Heart right ventricle (tissue), 16 donors: ENCODE data around the gene PIK3R2. TPM values are rescaled to one million over a fixed set of nuclear protein-coding genes. Genes with fewer than 3 reads are reported as not detected.

Experiments
- ATAC-seq, 8 donors: fragments of 200-7000 bp; cut with Tn5 transposase; one replicate each; pipeline ENCODE4 v1.9.1; 2020; ENCODE audit warnings: mild to moderate bottlenecking in 8 of 8, moderate library complexity in 8 of 8, moderate number of reproducible peaks in 1 of 8
- DNase-seq, 2 donors: peaks; one replicate each; pipeline ENCODE4 v3.0.0-alpha.2; 2020
- H3K27ac ChIP-seq, 10 donors: fragments of 200-600 bp; sonication (generic) in 2 of 10; one replicate each; pipeline versions ENCODE4 v1.5.0 to v1.8.0; 2020 to 2022; ENCODE audit warnings: mild to moderate bottlenecking in 3 of 10
- H3K27me3 ChIP-seq, 7 donors: fragments of 200-600 bp; one replicate each; pipeline ENCODE4 v1.8.0; 2021 to 2022; ENCODE audit warnings: mild to moderate bottlenecking in 2 of 7
- H3K36me3 ChIP-seq, 9 donors: fragments of 200-600 bp; sonication (generic) in 1 of 9; one replicate each; pipeline versions ENCODE4 v1.5.0 to v1.8.0; 2020 to 2022; ENCODE audit warnings: mild to moderate bottlenecking in 2 of 9
- H3K4me1 ChIP-seq, 9 donors: fragments of 200-600 bp; sonication (generic) in 1 of 9; one replicate each; pipeline versions ENCODE4 v1.5.0 to v1.8.0; 2020 to 2022; ENCODE audit warnings: mild to moderate bottlenecking in 4 of 9
- H3K4me3 ChIP-seq, 10 donors: fragments of 200-600 bp; sonication (generic) in 2 of 10; one replicate each; pipeline versions ENCODE4 v1.5.0 to v1.8.0; 2020 to 2022; ENCODE audit warnings: mild to moderate bottlenecking in 7 of 10, moderate library complexity in 2 of 10
- H3K9me3 ChIP-seq, 11 donors: fragments of 200-600 bp in 10 of 11; sonication (generic) in 2 of 11; one replicate each; pipeline versions ENCODE4 v1.5.0 to v1.8.0; 2013 to 2022; ENCODE audit warnings: mild to moderate bottlenecking in 2 of 11, control low read depth in 1 of 11, moderate library complexity in 1 of 11
- CTCF ChIP-seq, 9 donors: fragments of 200-600 bp; sonication (generic) in 2 of 9; IDR thresholded peaks; one replicate each; pipeline versions ENCODE4 v1.5.0 to v1.8.0; 2021 to 2022; ENCODE audit warnings: antibody characterized with exemption in 9 of 9, mild to moderate bottlenecking in 5 of 9, moderate library complexity in 1 of 9
- WGBS, 2 donors: extraction: QIAGEN DNeasy Blood & Tissue Kit; methylation state at CpG; one replicate each; pipeline ENCODE4 v1.1.7; 2013; ENCODE audit warnings: inconsistent platforms in 1 of 2; 5-methylcytosine and 5-hydroxymethylcytosine counted together
- intact Hi-C, 10 donors: fragments of 100-400 bp; cut with DNase I; formaldehyde crosslinking; loops; one replicate each; pipeline versions ENCODE4 v1.11.1 to v1.14.2; 2022
- polyA plus RNA-seq, 2 donors: library from polyadenylated mRNA; stranded (reverse); fragments of 200-250 nt; gene quantifications; one replicate each; pipeline ENCODE4 v1.2.3, GENCODE V29; 2013
- total RNA-seq, 10 donors: library from RNA; stranded (reverse); fragmentation: NEBNext Ultra II Directional in 3 of 10; extraction: Animal tissue kit (Norgen Biotek cat#: 25700) in 3 of 10; gene quantifications; one replicate each; pipeline versions ENCODE4 v1.2.1 to v1.2.4, GENCODE V29; 2021 to 2023
- donor health status: Arrhythmogenic right ventricular cardiomyopathy.
- donor health status: ischemic (EF 13 %, LVEDD 7.1; RV severe dilation, severe dysfunction).
- donor health status: healthy with polysubstance abuse.
- donor health status: DM: no; HTN: yes; CAD: no.
- donor health status: DM: no; HTN: no; CAD: no.
- donor health status: ischemic (EF 25% LVEDD 6.9; RV normal size, moderate dysfunction).
- donor health status: ischemic (EF 25% LVEDD 5.7; RV mildly dilated, moderate dysfunction).
- donor health status: healthy.
- donor health status: DM: yes; HTN: yes; CAD: no.
- donor health status: Ischemic cardiomyopathy.
- donor health status: ischemic (EF 35%, LVEDD 5.7; RV mildly dilated, moderate dysfunction).
- donor health status: nonischemic (EF 11% LVEDD 7.7; RV severe dilation, severe dysfunction).
- donor health status: DM: yes; HTN: yes; CAD: no.
- donor health status: PGD.
- donor health status: ischemic (EF 29% LVEDD 5.4; RV normal size, mild dysfunction).
- donor health status: nonischemic (EF 23%, LVEDD 6.1; RV moderate dilation, normal function).

Gene PIK3R2
- total and polyA plus RNA-seq, 12 donors: 2.3 to 29.1 (median 21.7) TPM

GRCh38 chr19:18112989-18113478 is 39.9 kb upstream of the PIK3R2 start:
- Histone ChIP-seq H3K4me1 (peaks cover 11 to 44% (median 19%) of the 10 kb centered on the region in 9 donors), H3K27me3 (peaks cover 0 to 7% (median 0%) of the 10 kb centered on the region in 7 donors), H3K27ac (no peak overlapping the region), H3K9me3 (no peaks in the 10 kb centered on the region), H3K4me3 (no peak overlapping the region), H3K36me3 (peaks cover 0 to 6% (median 0%) of the 10 kb centered on the region in 9 donors)
- ATAC-seq (peak; percentile 55 to 79 (median 74)), DNase-seq (peak; percentile 83 to 88)
- WGBS, 2 donors: 29 to 31% methylated on average over 9 of the region's 9 CpGs
- intact Hi-C loops: loop anchor here in 9 of 10 donors (2.0 to 10.0 kb wide), 8 partner anchors 49 to 212 kb away; partner anchors contain the start of gene LSM4 (in 1 of the 9)
- TF ChIP-seq CTCF (IDR thresholded peaks at IDR 0.05): peak; percentile 82 to 94 (median 91)

- Histone ChIP-seq H3K4me1 (peaks cover 11 to 44% (median 27%) of the 10 kb centered on the region in 9 donors), H3K27me3 (peaks cover 0 to 7% (median 0%) of the 10 kb centered on the region in 7 donors), H3K27ac (no peak overlapping the region), H3K9me3 (no peaks in the 10 kb centered on the region), H3K36me3 (peaks cover 0 to 6% (median 0%) of the 10 kb centered on the region in 9 donors), H3K4me3 (no peak overlapping the region)
- ATAC-seq (no peak), DNase-seq (no peak)
- TF ChIP-seq CTCF (IDR thresholded peaks at IDR 0.05): no peak
- intact Hi-C loops: loop anchor here in 9 of 10 donors (2.0 to 10.0 kb wide), 9 partner anchors 48 to 211 kb away; partner anchors contain the start of gene LSM4 (in 1 of the 9)
- 87 to 94% methylated on average over 5 of the region's 5 CpGs for WGBS, 2 donors
Measured at GRCh38 chr19:18113827-18114226, 39.1 kb upstream of the PIK3R2 start.

- Histone ChIP-seq H3K27me3 (peaks cover 0 to 7% (median 0%) of the 10 kb centered on the region in 7 donors), H3K4me3 (no peak overlapping the region), H3K9me3 (no peaks in the 10 kb centered on the region), H3K4me1 (peaks cover 11 to 44% (median 32%) of the 10 kb centered on the region in 9 donors), H3K36me3 (peaks cover 0 to 6% (median 0%) of the 10 kb centered on the region in 9 donors), H3K27ac (no peak overlapping the region)
- no peak for TF ChIP-seq CTCF (IDR thresholded peaks at IDR 0.05)
- no peak for DNase-seq
- WGBS, 2 donors: 93 to 96% methylated on average over 4 of the region's 4 CpGs
- no peak for ATAC-seq
- intact Hi-C loops: loop anchor here in 7 of 10 donors (2.0 to 10.0 kb wide), 7 partner anchors 48 to 210 kb away; partner anchors contain the start of gene LSM4 (in 1 of the 7)
Measured at GRCh38 chr19:18114483-18114882, 38.5 kb upstream of the PIK3R2 start.

GRCh38 chr19:18117364-18117691 is 35.6 kb upstream of the PIK3R2 start:
- WGBS, 2 donors: 22 to 25% methylated on average over 9 to 11 of the region's 11 CpGs
- peaks cover 0 to 16% (median 0%) of the 10 kb centered on the region in 9 donors for H3K36me3 ChIP-seq
- H3K9me3 ChIP-seq: no peaks in the 10 kb centered on the region
- peak overlapping the region in 2 of 10 donors; percentile 10 to 52 for H3K27ac ChIP-seq
- peak in 1 of 8 donors; percentile 1 for ATAC-seq
- DNase-seq: no peak
- H3K4me1 ChIP-seq: peaks cover 4 to 34% (median 20%) of the 10 kb centered on the region in 9 donors
- H3K4me3 ChIP-seq: peak overlapping the region in 8 of 10 donors; percentile 54 to 89 (median 78)
- no peak for TF ChIP-seq CTCF (IDR thresholded peaks at IDR 0.05)
- no peaks in the 10 kb centered on the region for H3K27me3 ChIP-seq
- intact Hi-C loops: loop anchor here in 7 of 10 donors (1.0 to 10.0 kb wide), 7 partner anchors 35 to 207 kb away; partner anchors contain the start of genes PIK3R2 (in 2 of the 7) and LSM4 (in 1 of the 7)
